GM18505 (cell line): ENCODE data around the gene RNF144A.

ENCODE experiments used
- ATAC-seq: cut with Tn5 transposase; IDR thresholded peaks from one replicate; pipeline ENCODE4 v1.9.1; 2021; ENCODE audit not compliant: unreplicated experiment
- POLR2A ChIP-seq: IDR thresholded peaks from 4 replicates; pipeline ENCODE4 v1.6.1; 2011; ENCODE audit warnings: borderline replicate concordance; ENCODE audit not compliant: insufficient read depth, insufficient read length; ENCODE audit errors: extremely low read depth

RNF144A gene, protein sequence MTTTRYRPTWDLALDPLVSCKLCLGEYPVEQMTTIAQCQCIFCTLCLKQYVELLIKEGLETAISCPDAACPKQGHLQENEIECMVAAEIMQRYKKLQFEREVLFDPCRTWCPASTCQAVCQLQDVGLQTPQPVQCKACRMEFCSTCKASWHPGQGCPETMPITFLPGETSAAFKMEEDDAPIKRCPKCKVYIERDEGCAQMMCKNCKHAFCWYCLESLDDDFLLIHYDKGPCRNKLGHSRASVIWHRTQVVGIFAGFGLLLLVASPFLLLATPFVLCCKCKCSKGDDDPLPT

GRCh38 chr2:6917071-6917760, at the start of gene RNF144A:
Gene RNF144A, plus strand, starts transcription at chr2:6917412. Its CDS starts 79,515 bp downstream, at chr2:6996927.
- peak; percentile 87 for ATAC-seq
- TF ChIP-seq POLR2A = no peak

DNA sequence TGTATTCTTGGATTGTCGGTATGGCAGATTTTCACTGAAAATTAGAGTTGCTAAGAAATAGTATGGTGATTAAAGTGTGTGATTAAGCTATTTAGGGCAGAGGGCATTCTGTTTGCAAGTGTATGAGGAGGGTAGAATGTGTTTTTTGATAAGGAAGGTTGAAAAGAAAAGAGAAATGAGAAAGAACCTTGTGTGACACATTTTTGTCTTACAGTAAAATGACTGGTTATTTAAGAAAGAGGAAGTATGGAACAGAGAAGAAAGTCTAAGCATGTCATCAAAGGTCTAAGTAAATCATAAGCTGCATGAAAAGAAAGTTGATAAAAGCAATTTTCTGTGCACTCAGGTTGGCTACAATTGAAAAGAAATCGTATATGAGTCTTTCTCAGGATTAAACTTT, 44.8 kb upstream of the RNF144A start:
- no peak for TF ChIP-seq POLR2A
- peak; percentile 66 for ATAC-seq

GRCh38 chr2:6874032-6874431, 43.2 kb upstream of the RNF144A start:
- ATAC-seq = no peak
- no peak for TF ChIP-seq POLR2A

DNA sequence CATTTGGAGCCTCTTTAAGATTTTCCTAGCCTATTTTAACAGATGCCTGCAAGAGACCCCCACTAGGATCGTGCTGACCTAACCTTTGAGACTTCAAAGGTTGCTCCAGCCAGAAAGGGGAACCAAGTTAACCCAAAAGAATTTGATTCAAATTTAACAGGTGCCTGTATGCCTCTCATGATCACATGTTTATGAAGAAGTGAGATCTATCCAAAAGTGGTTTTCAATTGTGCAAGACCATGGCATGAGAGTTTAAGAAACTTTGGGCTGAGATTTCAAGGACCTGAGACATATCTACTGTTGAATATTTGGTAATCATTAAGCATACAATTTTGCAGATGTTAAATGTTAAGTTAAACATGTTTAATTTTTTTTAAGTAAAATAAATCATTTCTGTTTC, 40.9 kb upstream of the RNF144A start:
- TF ChIP-seq POLR2A = no peak
- ATAC-seq = no peak

DNA sequence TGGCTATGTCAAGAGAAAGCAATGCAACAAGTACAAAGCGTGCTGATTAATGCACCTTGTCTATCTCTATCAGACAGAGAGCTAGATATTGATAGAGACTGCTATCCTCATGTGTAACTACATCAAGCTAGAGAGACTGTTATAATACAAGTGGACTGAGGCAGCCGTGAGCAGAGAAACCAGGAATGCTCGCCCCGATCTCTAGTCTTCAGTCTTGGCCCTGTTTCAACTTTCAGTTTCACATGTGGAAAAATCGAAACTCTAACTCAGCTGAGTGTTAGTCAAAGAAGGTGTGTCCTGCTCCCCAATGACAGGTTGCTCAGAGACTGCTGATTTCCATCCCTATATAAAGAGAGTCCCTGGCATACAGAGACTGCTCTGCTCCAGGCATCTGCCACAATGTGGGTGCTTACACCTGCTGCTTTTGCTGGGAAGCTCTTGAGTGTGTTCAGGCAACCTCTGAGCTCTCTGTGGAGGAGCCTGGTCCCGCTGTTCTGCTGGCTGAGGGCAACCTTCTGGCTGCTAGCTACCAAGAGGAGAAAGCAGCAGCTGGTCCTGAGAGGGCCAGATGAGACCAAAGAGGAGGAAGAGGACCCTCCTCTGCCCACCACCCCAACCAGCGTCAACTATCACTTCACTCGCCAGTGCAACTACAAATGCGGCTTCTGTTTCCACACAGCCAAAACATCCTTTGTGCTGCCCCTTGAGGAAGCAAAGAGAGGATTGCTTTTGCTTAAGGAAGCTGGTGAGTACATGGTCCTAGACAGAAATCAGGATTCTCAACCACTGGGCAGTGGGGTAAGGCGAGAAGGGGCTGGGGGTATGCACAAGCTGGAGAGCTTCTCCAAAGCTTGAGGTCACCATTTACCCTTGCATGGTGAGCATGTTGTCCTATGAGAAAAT, 39.6 kb upstream of the RNF144A start, which contains the start of gene RSAD2:
Gene RSAD2, plus strand, starts transcription at position 376 of the 903 bp plus-strand sequence. Its CDS starts 24 bp downstream, at position 400.
- TF ChIP-seq POLR2A = no peak
- ATAC-seq = peak; percentile 77

DNA sequence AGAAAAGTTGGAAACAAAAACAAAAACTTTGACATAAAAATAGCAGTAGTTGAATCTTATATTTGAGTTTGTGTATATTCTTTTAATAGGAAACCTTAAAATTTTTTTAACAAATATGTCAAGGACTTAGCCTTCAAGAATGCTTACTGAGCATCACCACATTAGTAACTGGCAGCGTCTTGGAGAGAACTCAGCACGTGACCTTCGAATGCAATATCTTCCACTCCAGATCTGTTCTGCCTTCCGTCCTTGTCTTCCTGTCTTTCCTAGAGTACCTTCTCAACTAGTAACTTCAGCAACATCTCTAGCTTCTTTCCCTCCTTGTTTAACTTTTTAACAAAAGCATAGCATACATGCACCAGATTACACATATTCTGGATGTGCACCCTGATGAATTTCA, 38.7 kb upstream of the RNF144A start:
- no peak for TF ChIP-seq POLR2A
- ATAC-seq = no peak

- TF ChIP-seq POLR2A = no peak
- ATAC-seq = no peak
These were observed 38.2 kb upstream of the RNF144A start for GRCh38 chr2:6879011-6879410.

- no peak for ATAC-seq
These were observed 36.9 kb upstream of the RNF144A start for GRCh38 chr2:6880200-6880733.

GRCh38 chr2:6881046-6881445, 36.2 kb upstream of the RNF144A start:
- TF ChIP-seq POLR2A = no peak

More at GRCh38 chr2:6880200-6880733, 36.9 kb upstream of the RNF144A start:
- no peak for TF ChIP-seq POLR2A

GRCh38 chr2:6881516-6881915, 35.7 kb upstream of the RNF144A start:
- no peak for TF ChIP-seq POLR2A
- ATAC-seq = no peak

More at GRCh38 chr2:6881046-6881445, 36.2 kb upstream of the RNF144A start:
- ATAC-seq = no peak

DNA sequence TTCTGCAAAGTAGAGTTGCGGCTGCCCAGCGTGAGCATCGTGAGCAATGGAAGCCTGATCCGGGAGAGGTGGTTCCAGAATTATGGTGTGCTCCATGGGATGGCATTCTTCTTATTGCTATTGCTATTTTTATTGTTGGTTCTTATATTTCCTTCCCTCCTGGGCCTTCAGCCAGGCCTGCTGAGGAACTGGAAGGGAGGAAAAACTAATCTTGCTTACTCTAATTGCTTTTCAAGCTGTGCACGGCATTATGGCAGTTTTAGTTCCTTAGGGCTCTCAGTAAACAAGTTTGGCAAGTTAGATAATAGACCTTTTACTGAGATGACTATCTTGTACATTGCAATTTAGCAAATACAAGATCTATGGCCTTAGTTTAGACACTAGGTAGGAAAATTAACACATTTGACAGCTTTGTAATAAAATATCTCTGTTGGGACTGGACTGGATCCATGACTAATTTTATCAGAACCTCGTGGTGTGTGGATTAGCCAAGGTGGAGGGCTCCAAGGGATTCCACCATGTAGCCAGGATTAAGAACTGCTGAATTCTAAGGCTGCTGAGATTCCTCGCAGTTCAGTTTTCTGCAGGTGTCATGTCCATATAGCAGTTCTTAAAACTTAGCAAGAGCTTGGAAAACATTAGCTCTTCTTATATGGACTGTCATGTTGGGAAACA, 33.6 kb upstream of the RNF144A start:
- ATAC-seq = no peak
- TF ChIP-seq POLR2A = no peak

DNA sequence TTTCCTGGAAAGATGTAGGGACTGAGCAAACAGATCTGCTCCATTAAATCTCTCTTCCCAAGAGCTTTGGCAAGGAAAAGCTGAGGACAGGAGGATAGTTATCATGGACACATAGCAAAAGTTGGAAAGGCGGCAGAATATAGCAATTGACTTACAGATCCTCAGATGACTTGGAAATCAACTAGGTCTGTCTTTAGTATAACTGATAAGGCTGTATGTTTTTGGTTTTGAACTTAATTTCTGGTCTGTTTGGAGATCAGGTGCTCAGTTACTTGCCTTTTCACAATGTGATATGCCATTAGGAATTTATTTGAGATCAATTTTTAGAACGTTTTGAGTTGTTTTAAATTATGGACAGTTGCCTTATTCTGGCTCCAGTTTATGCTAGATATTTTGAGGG, 31.7 kb upstream of the RNF144A start:
- no peak for TF ChIP-seq POLR2A
- no peak for ATAC-seq
